LHCN-M2 (cell line): ENCODE data around the gene SPRED3. TPM values are rescaled to one million over a fixed set of nuclear protein-coding genes. Genes with fewer than 3 reads are reported as not detected.
"Not testable (repeated sequence)": the region's sequence is repeated elsewhere in the genome, so short reads cannot be mapped to it uniquely, and the experiment has no call there.

Source experiments
- DNase-seq: peaks from one replicate; pipeline ENCODE4 v3.0.0-alpha.2; 2012; ENCODE audit warnings: low read depth
- total RNA-seq: library from RNA; depleted of rRNA; stranded (reverse); fragments of >200 nt; gene quantifications from 2 replicates; pipeline ENCODE4 v1.2.3, GENCODE V29; 2014

The SPRED3 gene
- total RNA-seq, 1 experiment from 2014 or later, result 6.9 TPM

DNA sequence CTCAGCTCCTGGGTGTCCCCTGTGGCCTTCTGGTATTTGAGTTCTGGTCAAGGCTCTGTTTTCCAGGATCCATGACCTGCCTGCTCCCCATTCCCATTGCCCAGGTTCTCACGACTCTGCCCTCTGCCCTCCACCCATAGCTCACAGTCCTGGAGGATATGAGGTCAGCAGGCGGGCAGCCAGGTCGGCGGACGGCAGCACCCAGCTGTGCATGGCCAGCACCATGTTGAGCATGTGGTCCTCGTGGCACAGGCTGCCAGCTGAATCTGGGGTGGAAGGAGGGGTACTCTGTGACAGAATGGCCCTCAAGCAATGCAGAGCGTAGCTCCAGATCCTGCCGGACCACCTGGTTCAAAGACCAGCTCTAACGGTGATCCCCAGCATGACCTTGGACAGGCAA is 32.4 kb downstream of the SPRED3 start:
- DNase-seq, result no peak

DNA sequence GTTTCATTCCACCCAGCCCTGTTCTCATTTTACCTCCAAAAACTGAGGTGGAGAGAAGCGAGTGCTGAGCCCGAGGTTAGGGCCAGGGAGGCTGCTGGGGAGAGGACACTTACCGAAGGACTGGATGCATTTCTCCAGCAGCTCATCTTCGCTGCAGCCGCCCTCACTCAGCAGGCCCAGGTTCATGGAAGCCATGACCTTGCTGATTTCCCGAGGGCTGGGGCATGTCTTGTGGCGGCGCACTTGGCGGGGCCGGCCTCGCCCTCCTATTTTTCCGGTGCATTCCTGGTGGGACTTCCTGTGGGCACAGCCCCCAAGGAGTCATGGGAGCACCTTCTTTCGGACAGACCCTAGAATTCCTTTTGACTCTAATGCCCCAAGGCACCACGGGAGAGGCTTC is 33.4 kb downstream of the SPRED3 start:
- no peak for DNase-seq

DNA sequence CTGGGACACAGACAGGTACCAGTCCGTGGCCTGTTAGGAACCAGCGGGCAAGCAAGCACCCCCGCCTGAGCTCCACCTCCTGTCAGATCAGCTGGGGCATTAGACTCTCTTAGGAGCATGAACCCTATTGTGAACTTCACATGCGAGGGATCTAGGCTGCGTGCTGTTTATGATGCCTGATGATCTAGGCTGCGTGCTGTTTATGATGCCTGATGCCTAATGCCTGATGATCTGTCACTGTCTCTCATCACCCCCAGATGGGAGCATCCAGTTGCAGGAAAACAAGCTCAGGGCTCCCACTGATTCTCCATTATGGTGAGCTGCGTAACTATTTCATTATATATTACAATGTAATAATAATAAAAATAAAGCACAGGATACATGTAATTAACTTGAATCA is 33.9 kb downstream of the SPRED3 start:
- no peak for DNase-seq

DNA sequence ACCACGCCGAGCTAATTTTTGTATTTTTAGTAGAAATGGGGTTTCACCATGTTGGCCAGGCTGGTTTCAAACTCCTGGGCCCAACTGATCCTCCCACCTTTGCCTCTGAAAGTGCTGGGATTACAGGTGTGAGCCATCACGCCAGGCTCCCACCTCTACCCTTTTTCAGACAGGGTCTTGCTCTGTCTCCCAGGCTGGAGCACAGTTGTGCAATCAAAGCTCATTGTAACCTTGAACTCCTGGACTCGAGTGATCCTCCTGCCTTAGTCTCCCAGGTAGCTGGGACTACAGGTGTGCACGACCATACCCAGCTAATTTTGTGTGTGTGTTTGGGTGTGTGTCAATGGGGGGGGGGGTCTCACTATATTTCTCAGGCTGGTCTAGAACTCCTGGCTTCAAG is 35.8 kb downstream of the SPRED3 start:
- no peak for DNase-seq

DNA sequence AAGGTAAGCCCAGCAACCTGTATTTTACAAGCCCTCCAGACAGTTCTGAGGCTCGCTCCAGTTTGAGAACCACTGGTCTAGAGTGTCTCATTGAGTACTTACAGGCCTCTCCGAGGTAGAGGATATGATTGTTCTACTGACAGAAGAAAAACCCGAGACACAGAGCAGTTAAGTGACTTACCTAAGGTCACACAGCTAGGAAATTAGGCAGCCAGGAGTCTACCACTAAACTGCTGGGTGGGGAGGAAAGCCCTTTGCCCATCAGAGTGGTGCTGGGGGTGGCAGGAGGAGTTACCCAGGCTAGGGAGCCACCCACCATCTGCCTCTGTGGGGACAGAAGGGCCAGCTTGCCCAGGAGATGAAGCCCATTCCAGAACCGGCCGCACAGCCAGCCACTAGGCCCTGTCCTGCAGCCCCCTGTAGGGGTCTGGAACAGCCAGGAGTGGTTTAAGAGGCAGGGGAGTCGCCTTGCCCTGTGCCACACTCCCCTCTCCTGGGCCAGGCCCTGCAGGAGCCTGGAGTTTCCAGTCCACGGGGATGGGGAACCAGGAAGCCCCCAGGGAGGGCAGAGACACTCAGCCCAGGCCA is 36.8 kb downstream of the SPRED3 start:
- no peak for DNase-seq

DNA sequence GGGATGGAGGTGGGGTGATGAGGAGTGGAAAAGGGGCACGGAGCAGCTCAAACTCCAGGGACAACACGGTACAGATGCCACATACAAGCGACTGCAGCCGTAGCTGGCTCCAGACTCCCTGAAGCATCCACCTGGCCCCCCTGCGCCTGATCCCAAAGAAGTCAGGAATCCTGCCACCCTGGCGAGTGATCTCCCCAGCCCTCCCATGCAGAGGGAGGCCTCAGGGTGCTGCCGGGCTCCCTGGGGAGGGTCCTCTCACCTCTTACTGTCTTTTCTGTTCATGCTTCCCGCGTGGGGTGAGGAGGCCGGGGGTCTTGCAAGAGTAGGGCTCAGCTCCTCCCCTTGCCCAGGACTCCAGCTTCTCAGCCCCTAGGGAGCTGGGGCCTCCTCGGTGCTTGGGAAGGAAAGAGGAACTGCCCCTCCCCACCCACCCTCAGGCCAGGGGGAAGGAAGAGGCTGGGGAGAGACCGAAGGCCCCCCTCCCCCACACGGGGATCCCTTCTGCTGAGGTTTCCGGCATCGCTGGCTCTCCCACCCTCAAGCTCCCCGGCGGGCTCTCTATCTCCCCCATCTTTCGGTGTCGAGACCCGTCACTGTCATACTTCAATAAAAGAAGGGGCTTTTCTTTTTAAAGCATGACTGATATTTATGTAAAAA is 37.4 kb downstream of the SPRED3 start, which contains the start of gene RASGRP4:
TSS of gene RASGRP4 (minus strand) at position 410 of the 657 bp plus-strand sequence. CDS start at position 282, 128 bp downstream.
- DNase-seq, result no peak

DNA sequence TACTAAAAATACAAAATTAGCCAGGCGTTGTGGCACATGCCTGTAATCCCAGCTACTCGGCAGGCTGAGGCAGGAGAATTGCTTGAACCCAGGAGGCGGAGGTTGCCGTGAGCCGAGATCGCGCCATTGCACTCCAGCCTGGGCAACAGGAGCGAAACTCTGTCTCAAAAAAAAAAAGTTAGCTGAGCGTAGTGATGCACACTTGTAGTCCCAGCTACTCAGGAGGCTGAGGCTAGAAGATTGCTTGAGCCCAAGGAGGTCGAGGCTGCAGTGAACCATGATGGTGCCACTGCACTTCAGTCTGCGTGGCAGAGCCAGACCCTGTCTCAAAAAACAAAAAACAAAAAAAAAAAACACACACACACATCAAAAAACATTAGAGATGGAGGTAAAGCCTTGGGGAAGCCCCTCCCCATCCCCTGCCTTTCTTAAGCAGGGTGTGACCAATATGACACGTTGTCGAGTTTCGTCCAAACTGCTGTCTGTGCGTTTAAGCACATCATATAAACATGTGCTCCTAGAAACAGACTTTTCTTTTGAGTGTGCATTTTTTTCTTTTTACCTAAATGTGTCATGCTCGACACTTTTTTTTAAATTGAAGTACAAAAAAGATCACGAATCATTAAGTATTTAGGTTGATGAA is 38.7 kb downstream of the SPRED3 start:
- DNase-seq, result not testable (repeated sequence)

DNA sequence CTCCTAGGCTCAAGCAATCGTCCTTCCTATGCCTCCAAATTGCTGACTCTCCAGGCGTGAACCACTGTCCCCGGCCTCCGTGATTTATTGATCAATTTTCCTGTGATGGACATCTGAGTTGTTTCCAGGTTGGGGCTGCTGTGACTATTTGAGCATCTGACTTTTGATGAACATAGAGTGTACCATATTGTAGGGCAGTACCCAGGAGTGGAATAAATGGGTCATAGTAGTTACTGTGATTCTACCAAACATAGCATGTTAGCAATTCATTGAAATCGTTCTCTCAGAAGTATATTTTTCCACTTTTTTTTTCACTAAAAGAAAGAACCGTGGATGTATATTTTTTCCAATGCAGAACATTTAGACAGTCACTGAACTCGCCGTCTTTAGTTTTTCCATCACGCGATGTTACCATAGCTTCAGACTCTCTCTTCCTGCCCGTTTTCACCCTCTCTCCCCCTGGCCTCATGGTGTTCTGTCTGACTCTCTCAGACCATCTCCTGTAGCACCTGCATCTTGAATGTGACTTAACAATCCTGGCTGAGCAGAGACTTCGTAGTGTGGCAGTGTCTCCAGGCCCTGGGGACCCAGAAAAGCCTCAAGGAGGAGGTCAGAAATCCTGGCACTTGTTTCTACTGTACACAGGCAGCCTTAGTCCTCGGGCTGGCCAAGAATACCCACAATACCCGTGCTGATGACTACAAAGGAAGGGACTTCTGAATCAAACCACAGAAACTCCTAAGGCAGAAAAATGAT is 40.7 kb downstream of the SPRED3 start:
- DNase-seq, result no peak

DNA sequence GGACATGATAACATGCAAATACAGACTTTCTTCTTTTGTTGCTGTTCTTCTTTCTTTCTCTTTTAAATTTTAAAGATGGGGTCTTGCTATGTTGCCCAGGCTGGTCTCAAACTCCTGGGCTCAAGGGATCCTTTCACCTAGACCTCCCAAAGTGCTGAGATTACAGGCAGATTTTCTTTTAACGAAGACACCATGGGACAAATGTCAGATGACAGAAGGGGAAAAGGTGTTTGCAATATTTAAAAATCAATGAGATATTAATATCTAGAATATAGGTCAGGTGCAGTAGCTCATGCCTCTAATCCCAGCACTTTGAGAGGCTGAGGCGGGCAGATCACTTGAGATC is 41.3 kb downstream of the SPRED3 start:
- no peak for DNase-seq

DNA sequence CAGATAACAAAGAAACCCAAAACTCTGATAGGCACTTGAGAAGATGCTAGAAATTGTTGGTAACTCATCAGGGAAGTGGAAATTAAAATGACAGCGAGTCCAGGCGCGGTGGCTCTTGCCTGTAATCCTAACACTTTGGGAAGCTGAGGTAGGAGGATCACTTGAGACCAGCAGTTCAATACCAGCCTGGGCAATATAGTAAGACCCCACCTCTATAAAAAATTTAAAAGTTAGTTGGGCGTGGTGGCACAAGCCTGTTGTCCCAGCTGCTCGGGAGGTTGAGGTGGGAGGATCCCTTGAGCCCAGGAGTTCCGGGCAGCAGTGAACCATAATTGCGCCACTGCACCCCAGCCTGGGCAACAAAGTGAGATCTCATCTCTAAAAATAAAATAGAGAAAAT is 42.4 kb downstream of the SPRED3 start:
- DNase-seq, result no peak

DNA sequence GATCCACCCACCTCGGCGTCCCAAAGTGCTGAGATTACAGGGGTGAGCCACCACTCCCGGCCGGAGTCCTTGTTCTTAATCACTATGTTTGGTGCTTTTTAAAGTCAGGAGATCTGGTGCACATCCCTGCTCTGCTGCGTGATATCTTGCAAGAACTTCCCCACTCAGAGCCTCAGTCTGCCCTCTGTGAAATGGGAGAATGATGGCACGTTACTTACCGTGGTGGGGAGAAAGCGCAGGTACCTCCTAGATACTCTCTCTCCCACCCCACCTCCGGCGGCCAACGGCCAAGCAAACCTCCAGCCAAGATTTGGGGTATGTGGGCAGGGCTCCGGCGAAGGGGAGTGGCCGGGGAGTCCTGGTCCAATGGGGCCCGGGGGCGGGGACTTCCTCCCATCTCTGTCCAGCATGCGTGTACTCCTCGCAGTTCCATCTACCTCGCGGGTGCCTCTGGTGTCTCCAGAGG is 44.8 kb downstream of the SPRED3 start, which contains the start of gene RYR1:
TSS of gene RYR1 (plus strand) at position 424 of the 466 bp plus-strand sequence. CDS start 139 bp downstream, outside the sequence.
- DNase-seq, result peak; percentile 26

DNA sequence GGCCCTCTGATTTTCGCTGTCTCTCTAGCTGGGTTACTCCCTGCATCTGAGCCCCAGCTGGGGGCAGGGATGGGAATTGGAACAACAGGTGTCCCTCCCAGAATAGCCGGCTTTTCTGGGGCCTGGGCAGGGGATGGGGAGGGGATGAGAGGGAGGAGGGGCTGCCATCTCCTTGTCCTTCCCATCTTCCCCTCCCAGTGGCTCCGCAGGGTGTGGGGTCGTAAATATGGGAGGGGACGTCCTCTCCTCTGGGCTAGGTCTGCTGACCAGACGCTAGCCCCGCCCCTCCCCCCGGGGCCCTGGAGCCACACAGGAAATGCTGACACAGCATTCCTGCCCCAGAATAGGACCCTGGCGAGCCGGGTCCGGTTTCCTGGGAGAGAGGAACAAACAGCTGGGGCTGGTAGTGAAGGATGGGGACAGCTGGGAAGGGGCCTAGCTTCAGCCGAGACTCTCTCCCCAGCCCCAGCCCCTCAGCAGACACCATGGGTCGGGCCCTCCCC is 46.1 kb downstream of the SPRED3 start:
- DNase-seq, result peak; percentile 68

DNA sequence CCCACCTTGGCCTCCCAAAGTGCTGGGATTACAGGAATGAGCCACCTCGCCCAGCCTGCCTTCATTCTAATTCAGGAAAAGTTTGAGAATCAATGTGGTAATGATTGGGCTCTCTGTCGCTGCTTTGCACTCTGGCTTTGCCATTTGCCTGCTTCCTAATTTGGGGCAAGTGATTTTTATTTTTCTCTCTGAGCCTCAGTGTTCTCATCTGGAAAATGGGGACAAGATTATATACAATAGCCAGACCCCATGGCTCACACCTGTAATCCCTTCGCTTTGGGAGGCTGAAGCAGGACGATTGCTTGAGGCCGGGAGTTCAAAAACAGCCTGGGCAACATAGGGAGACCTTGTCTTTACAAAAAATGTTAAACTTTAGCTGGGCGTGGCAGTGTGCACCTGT is 48.8 kb downstream of the SPRED3 start:
- DNase-seq, result no peak

DNA sequence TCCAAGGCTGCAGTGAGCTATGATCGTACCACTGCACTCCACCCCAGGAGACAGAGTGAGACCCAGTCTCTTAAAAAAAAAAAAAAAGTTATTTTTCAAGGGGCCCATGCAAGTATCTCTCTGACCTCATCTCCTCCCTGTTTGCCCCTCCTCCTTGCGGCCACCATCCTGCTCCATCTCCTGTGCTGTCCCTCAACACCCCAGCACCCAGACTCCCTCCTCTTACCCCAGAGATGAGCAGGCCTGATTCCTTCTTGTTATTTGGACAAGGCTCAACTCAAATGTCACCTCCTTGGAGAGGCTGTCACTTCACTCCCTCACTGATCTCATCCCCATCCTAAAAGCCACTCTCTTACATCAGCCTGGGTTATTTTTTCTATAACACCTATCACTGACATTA is 49.4 kb downstream of the SPRED3 start:
- no peak for DNase-seq

DNA sequence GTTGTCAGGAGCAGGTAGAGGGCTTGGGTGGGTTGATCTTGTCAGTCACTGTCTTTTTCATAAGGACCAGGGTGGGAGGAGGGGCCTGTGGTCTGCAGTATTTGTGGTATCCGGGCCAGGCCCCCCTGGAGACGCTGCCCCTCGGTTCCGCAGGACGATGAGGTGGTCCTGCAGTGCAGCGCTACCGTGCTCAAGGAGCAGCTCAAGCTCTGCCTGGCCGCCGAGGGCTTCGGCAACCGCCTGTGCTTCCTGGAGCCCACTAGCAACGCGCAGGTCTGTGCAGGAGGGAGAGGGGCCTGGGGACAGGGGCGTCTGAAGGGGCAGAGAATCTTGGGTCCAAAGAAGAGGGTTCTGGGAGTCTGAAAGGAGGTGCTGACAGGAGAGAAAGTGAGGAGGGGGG is 52.1 kb downstream of the SPRED3 start:
- no peak for DNase-seq

DNA sequence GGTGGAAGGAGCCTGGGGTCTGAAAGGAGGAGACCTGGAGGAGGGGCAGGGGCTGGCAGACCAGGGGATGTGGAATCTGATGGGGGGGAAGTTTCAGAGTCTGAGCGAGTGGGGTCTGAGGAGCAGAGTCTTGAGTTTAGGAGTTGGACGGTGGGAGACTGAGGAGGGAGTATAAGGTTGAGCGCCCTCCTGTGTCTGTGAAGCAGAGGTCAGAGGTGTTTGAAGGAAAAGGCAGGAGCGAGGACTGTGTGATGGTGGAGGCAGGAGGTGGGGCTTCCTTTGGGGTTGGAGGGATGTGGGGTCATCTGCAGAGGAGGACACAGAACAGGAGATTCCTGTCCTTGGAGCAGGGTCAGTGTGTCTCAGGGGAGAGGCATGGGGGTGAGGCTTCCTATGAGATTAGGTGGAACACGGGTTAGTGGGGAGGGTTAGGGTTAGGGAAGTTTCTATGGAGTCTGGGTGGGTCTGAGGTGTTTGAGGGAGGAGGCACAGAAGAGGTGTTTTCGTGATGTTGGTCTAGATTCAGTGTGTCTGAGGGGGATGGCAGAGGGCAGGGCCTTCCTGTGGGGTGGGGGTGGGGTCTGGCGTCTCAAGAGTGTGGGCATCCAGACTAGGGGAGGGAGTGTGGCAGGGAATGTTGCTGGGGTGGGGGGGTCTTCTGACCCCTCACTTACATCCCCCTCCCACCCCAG is 53.3 kb downstream of the SPRED3 start:
- no peak for DNase-seq

DNA sequence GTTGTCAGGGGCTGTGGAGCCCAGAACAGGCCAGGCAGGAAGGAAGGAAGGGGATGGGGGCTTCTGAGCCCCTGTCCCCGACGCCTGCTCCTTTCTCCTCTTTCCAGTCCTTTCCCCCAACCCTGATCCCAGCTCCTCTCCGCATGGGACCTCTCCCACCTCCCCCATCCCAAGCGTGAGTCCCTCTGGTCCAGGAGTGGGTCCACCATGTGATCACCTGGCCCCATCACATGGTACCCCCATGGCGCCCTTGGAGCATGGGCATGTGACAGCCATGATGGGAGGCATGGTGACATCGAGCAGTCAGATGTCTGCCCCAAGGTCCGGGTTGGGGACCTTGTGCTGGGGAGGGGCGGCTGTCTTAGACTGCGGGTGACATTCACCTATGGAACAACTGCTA is 54.2 kb downstream of the SPRED3 start:
- no peak for DNase-seq

DNA sequence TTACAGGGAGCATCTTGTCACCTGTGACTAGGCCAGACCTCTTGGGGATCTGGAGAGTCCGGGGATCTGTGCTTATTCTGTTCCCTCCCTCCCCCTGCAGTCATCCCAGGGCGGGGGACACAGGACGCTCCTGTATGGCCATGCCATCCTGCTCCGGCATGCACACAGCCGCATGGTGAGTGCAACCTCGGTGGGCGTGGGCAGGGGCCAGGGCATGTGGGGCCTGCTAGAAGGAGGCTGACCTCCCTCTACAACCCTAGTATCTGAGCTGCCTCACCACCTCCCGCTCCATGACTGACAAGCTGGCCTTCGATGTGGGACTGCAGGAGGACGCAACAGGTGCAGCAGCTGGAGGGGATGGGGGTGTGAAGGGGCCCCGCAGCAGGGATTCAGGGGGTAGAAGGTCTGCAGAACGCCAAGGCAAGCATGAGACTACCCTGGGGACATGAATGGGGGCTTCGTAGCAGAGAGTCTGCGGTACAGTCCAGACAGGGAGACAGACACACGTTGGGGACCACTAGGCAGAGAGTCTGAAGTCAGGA is 55.0 kb downstream of the SPRED3 start:
- DNase-seq, result no peak

DNA sequence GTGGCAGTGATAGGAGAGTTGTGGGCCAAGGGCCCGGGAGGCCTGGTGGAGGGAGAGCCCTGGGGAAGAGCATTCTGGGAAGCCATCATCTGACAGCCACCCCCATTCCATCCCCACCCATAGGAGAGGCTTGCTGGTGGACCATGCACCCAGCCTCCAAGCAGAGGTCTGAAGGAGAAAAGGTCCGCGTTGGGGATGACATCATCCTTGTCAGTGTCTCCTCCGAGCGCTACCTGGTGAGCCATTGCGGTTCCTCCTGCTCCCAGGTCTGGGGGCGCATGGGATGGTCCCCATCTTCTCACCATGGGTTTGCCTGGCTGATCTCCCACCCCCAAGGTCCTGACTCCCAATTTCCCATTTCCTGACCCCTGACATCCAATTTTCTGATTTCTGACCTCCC is 55.5 kb downstream of the SPRED3 start:
- DNase-seq, result no peak

DNA sequence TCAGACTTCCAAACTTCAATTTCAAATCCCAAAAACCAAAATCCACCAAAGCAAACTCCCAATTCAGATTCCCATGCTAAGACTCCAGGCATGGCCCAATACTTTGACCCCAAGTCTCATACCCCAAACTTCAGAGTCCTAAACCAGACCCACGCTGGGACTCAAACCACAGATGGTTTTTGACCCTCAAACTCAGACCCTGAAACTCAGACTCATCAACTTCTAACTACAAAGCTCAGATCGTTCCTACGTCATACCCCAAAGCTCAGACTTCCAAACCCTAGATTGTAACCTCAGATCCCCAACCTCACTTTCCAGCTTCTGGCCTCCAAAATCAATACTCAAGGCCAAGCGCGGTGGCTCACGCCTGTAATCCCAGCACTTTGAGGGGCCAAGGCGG is 56.9 kb downstream of the SPRED3 start:
- no peak for DNase-seq

DNA sequence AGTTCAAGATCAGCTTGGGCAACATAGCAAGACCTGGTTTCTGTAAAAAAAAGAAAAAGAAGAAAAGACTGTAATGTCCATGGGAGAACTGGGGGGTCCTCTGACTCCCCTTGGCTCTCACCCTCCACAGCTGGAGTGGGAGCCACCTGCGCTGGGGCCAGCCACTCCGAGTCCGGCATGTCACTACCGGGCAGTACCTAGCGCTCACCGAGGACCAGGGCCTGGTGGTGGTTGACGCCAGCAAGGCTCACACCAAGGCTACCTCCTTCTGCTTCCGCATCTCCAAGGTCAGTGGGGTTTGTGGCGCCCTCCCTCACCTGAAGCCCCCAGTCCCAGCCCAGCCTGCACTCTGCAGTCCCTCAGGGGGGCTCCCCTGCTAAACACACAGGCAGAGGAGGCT is 59.7 kb downstream of the SPRED3 start:
- no peak for DNase-seq
